Measurements from ENCODE around the gene TRIO.

DNA sequence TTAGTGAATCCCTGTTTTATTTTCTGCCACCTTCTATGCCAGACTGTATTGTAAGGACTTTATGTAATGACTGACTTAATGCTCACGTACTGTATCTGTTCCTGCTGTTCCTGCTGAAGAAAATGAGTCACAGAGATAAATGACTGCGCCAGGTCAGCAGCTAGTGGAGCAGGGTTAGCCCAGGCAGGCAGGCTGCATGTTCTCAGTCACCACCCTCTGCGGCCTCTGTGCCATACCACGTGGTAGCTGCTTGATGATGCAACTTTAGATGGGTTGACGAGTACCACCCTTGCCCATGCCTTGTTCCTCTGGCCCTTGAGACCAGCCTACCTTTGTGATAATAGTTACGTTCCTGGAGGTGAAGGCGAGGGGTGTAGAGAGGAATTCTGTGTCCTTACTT is 161.9 kb downstream of the TRIO start:
- TF ChIP-seq, protein P1, sequence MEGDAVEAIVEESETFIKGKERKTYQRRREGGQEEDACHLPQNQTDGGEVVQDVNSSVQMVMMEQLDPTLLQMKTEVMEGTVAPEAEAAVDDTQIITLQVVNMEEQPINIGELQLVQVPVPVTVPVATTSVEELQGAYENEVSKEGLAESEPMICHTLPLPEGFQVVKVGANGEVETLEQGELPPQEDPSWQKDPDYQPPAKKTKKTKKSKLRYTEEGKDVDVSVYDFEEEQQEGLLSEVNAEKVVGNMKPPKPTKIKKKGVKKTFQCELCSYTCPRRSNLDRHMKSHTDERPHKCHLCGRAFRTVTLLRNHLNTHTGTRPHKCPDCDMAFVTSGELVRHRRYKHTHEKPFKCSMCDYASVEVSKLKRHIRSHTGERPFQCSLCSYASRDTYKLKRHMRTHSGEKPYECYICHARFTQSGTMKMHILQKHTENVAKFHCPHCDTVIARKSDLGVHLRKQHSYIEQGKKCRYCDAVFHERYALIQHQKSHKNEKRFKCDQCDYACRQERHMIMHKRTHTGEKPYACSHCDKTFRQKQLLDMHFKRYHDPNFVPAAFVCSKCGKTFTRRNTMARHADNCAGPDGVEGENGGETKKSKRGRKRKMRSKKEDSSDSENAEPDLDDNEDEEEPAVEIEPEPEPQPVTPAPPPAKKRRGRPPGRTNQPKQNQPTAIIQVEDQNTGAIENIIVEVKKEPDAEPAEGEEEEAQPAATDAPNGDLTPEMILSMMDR (IDR thresholded peaks at IDR 0.05; ENCODE audit: insufficient read depth, low read length, poor library complexity, severe bottlenecking) = no peak
- no peak for TF ChIP-seq EZH2phosphoT487 (conservative IDR thresholded peaks at IDR 0.05; ENCODE audit: low read length)
